CD4-positive, alpha-beta T cell treated with Interleukin-10 for 1 hour (primary cell): ENCODE results near the gene LPIN3.

ENCODE experiments used
- DNase-seq: peaks from one replicate; pipeline ENCODE4 v3.0.0-alpha.2; 2020

LPIN3 gene

GRCh38 chr20:41352666-41353065 lies 12.0 kb downstream of the LPIN3 start:
- no peak for DNase-seq

GRCh38 chr20:41353530-41353929 lies 12.9 kb downstream of the LPIN3 start:
- DNase-seq = no peak

- DNase-seq = no peak
Measured at GRCh38 chr20:41355192-41355591, 14.6 kb downstream of the LPIN3 start.

- no peak for DNase-seq
Measured at GRCh38 chr20:41355598-41356203, 15.1 kb downstream of the LPIN3 start.

GRCh38 chr20:41356951-41357350 lies 16.3 kb downstream of the LPIN3 start:
- no peak for DNase-seq

- no peak for DNase-seq
Measured at GRCh38 chr20:41357424-41358163, 17.0 kb downstream of the LPIN3 start.

- DNase-seq = no peak
Measured at GRCh38 chr20:41358230-41358629, 17.6 kb downstream of the LPIN3 start.

- DNase-seq = no peak
Measured at GRCh38 chr20:41358717-41359116, 18.1 kb downstream of the LPIN3 start.

GRCh38 chr20:41359541-41360011 lies 19.0 kb downstream of the LPIN3 start:
- no peak for DNase-seq

GRCh38 chr20:41360831-41361756 lies 20.5 kb downstream of the LPIN3 start:
- DNase-seq = no peak

GRCh38 chr20:41361757-41362747 lies 21.4 kb downstream of the LPIN3 start:
- no peak for DNase-seq

- DNase-seq = no peak
Measured at GRCh38 chr20:41362748-41363140, 22.1 kb downstream of the LPIN3 start.

GRCh38 chr20:41363601-41364000 lies 23.0 kb downstream of the LPIN3 start:
- DNase-seq = no peak

GRCh38 chr20:41364236-41364855 lies 23.7 kb downstream of the LPIN3 start:
- DNase-seq = no peak

- no peak for DNase-seq
Measured at GRCh38 chr20:41364967-41365765, 24.5 kb downstream of the LPIN3 start.

- DNase-seq = no peak
Measured at GRCh38 chr20:41365777-41366545, 25.3 kb downstream of the LPIN3 start.

GRCh38 chr20:41366546-41367392 lies 26.1 kb downstream of the LPIN3 start, which contains the start of gene EMILIN3:
EMILIN3 (minus strand) TSS chr20:41366818; CDS start chr20:41366634, 184 bp downstream.
- no peak for DNase-seq

GRCh38 chr20:41367393-41367695 lies 26.7 kb downstream of the LPIN3 start:
- no peak for DNase-seq

- no peak for DNase-seq
Measured at GRCh38 chr20:41367956-41368355, 27.3 kb downstream of the LPIN3 start.
